ENCODE results near the gene ECSCR.
"Not testable (repeated sequence)": the region's sequence is repeated elsewhere in the genome, so short reads cannot be mapped to it uniquely, and the experiment has no call there.

Gene ECSCR

GRCh38 chr5:139410121-139410992 is 52.2 kb downstream of the ECSCR start:
- DNase-seq (ENCODE audit: low read depth), result no peak
- TF ChIP-seq MAX (IDR thresholded peaks at IDR 0.05; ENCODE audit: low read depth, low read length) (no peak), POLR2A (IDR thresholded peaks at IDR 0.05; ENCODE audit: extremely low read depth, insufficient read length) (no peak), MYC (IDR thresholded peaks at IDR 0.05; ENCODE audit: low read depth, low read length) (no peak)
- TF ChIP-seq, protein P1, sequence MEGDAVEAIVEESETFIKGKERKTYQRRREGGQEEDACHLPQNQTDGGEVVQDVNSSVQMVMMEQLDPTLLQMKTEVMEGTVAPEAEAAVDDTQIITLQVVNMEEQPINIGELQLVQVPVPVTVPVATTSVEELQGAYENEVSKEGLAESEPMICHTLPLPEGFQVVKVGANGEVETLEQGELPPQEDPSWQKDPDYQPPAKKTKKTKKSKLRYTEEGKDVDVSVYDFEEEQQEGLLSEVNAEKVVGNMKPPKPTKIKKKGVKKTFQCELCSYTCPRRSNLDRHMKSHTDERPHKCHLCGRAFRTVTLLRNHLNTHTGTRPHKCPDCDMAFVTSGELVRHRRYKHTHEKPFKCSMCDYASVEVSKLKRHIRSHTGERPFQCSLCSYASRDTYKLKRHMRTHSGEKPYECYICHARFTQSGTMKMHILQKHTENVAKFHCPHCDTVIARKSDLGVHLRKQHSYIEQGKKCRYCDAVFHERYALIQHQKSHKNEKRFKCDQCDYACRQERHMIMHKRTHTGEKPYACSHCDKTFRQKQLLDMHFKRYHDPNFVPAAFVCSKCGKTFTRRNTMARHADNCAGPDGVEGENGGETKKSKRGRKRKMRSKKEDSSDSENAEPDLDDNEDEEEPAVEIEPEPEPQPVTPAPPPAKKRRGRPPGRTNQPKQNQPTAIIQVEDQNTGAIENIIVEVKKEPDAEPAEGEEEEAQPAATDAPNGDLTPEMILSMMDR (IDR thresholded peaks at IDR 0.05; ENCODE audit: low read depth, low read length), result no peak
- no peak overlapping the region for H3K4me3 ChIP-seq (ENCODE audit: low read depth, low read length)

- not testable (repeated sequence) for DNase-seq (ENCODE audit: low read depth); H3K4me3 ChIP-seq (ENCODE audit: low read depth, low read length)
Observed at GRCh38 chr5:139409116-139409515, 53.4 kb downstream of the ECSCR start.

DNA sequence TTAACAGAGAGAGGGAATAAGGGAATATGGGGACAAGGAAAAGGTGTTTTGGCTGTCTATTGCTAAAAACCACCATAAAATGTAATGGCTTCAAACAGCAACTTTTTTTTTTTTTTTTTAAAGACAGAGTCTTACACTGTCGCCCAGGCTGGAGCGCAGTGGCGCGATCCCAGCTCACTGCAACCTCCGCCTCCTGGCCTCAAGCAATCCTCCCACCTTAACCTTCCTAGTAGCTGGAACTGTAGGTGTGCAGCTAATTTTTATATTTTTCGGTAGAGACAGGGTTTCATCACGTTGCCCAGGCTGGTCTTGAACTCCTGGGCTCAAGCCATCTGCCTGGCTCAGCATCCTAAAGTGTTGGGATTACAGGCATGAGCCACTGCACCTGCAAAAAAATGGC is 54.4 kb downstream of the ECSCR start:
- TF ChIP-seq MYC (IDR thresholded peaks at IDR 0.05; ENCODE audit: low read depth, low read length) (no peak), MAX (IDR thresholded peaks at IDR 0.05; ENCODE audit: low read depth, low read length) (no peak)
- H3K4me3 ChIP-seq (ENCODE audit: low read depth, low read length), result no peak overlapping the region
- DNase-seq (ENCODE audit: low read depth), result no peak

DNA sequence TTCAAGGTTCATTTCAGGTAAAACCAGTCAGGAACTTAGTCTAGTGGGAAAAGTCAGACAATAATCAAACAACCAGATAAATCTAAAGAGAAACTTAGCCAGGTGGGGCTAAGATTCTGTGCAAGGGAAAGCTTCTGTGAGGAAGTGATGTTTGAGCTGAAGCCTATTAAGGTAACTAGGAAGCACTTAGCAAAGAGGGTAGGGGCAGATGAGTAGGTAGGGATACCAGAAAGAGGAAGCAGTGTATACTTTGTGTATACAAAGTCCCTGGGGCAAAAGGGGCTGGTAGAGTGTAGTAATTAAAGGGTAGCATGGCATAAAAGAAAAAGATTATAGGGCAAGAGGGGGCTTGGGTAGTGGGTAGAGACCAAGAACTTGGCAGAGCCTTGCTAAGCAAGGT is 55.0 kb downstream of the ECSCR start:
- no peak overlapping the region for H3K4me3 ChIP-seq (ENCODE audit: low read depth, low read length)
- DNase-seq (ENCODE audit: low read depth), result peak; percentile 76
- TF ChIP-seq MYC (IDR thresholded peaks at IDR 0.05; ENCODE audit: low read depth, low read length) (no peak), MAX (IDR thresholded peaks at IDR 0.05; ENCODE audit: low read depth, low read length) (no peak)
- TF ChIP-seq, protein P1 (IDR thresholded peaks at IDR 0.05; ENCODE audit: low read depth, low read length), result no peak

GRCh38 chr5:139406963-139407362 is 55.6 kb downstream of the ECSCR start:
- TF ChIP-seq, protein P1 (IDR thresholded peaks at IDR 0.05; ENCODE audit: low read depth, low read length), result no peak
- TF ChIP-seq POLR2A (IDR thresholded peaks at IDR 0.05; ENCODE audit: extremely low read depth, insufficient read length) (no peak), MYC (IDR thresholded peaks at IDR 0.05; ENCODE audit: low read depth, low read length) (no peak), MAX (IDR thresholded peaks at IDR 0.05; ENCODE audit: low read depth, low read length) (no peak)
- no peak for DNase-seq (ENCODE audit: low read depth)
- no peak overlapping the region for H3K4me3 ChIP-seq (ENCODE audit: low read depth, low read length)

DNA sequence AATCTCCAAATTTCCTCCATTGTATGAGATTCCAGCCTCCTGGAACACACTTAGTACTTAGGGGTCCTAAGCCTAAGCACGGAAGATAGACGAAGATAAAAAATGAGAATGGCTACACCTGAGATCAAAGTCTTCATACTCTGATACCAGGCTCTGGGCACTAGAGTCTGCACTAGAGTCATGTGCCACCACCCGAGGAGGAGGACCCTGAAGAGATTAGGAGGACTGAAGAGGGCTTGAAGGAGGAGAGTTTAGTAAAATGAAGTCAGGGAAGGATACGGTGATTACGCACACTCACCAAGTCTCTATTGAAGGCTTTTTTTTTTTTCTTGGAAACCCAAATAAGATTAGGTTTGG is 58.1 kb downstream of the ECSCR start:
- peak overlapping the region; percentile 27 for H3K4me3 ChIP-seq (ENCODE audit: low read depth, low read length)
- 0 out of 2 replicates have a peak, but pooled peaks have one; percentile 7 for TF ChIP-seq MAX (IDR thresholded peaks at IDR 0.05; ENCODE audit: low read depth, low read length)
- TF ChIP-seq, protein P1 (IDR thresholded peaks at IDR 0.05; ENCODE audit: low read depth, low read length), result no peak
- TF ChIP-seq MYC (IDR thresholded peaks at IDR 0.05; ENCODE audit: low read depth, low read length), result no peak
- TF ChIP-seq POLR2A (IDR thresholded peaks at IDR 0.05; ENCODE audit: extremely low read depth, insufficient read length), result no peak
- no peak for DNase-seq (ENCODE audit: low read depth)
